ENCODE data around the gene KAT14. TPM values are rescaled to one million over a fixed set of nuclear protein-coding genes. Genes with fewer than 3 reads are reported as not detected.

KAT14 gene
- total RNA-seq, 3 donors from 2014 or later = 16.4 to 18.9 (median 18.0) TPM

GRCh38 chr20:18132663-18133062 is 5.0 kb upstream of the KAT14 start:
- DNase-seq (no peak), ATAC-seq (no peak)
- no peaks in the 10 kb centered on the region for H3K36me3 Mint-ChIP-seq (ENCODE audit: insufficient read depth)
- H3K4me1 Mint-ChIP-seq (ENCODE audit: low read depth) = peaks cover 10% of the 10 kb centered on the region
- H3K9me3 Mint-ChIP-seq = no peaks in the 10 kb centered on the region
- no peak overlapping the region for H3K4me3 Mint-ChIP-seq
- H3K27me3 Mint-ChIP-seq (ENCODE audit: low read depth) = no peaks in the 10 kb centered on the region

GRCh38 chr20:18133962-18134361 is 3.7 kb upstream of the KAT14 start:
- no peaks in the 10 kb centered on the region for H3K9me3 Mint-ChIP-seq
- H3K4me3 Mint-ChIP-seq = no peak overlapping the region
- H3K27me3 Mint-ChIP-seq (ENCODE audit: low read depth) = no peaks in the 10 kb centered on the region
- ATAC-seq (no peak), DNase-seq (no peak)
- peaks cover 9% of the 10 kb centered on the region for H3K4me1 Mint-ChIP-seq (ENCODE audit: low read depth)
- H3K36me3 Mint-ChIP-seq (ENCODE audit: insufficient read depth) = no peaks in the 10 kb centered on the region

DNA sequence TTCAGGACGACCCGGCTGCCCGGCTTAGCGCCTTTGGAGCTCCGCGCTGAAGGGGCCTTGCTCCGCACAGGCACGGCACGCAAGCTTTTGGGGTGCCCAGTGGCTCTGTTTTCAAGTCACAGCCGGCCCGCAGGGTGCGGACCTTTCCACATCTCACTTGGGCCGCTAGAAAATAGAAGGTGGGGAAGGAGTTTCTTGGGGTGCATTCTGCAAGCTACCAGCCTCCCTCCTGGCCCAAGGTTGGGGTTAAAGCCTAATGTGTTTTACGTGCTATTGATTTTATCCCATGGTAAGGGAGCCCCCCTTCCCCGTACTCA is 561 bp downstream of the KAT14 start:
- DNase-seq (no peak), ATAC-seq (peak; percentile 6 to 48)
- no peaks in the 10 kb centered on the region for H3K9me3 Mint-ChIP-seq
- H3K36me3 Mint-ChIP-seq (ENCODE audit: insufficient read depth) = peaks cover 8% of the 10 kb centered on the region
- H3K27me3 Mint-ChIP-seq (ENCODE audit: low read depth) = no peaks in the 10 kb centered on the region
- peaks cover 33% of the 10 kb centered on the region for H3K4me1 Mint-ChIP-seq (ENCODE audit: low read depth)
- H3K4me3 Mint-ChIP-seq = peak overlapping the region; percentile 93

DNA sequence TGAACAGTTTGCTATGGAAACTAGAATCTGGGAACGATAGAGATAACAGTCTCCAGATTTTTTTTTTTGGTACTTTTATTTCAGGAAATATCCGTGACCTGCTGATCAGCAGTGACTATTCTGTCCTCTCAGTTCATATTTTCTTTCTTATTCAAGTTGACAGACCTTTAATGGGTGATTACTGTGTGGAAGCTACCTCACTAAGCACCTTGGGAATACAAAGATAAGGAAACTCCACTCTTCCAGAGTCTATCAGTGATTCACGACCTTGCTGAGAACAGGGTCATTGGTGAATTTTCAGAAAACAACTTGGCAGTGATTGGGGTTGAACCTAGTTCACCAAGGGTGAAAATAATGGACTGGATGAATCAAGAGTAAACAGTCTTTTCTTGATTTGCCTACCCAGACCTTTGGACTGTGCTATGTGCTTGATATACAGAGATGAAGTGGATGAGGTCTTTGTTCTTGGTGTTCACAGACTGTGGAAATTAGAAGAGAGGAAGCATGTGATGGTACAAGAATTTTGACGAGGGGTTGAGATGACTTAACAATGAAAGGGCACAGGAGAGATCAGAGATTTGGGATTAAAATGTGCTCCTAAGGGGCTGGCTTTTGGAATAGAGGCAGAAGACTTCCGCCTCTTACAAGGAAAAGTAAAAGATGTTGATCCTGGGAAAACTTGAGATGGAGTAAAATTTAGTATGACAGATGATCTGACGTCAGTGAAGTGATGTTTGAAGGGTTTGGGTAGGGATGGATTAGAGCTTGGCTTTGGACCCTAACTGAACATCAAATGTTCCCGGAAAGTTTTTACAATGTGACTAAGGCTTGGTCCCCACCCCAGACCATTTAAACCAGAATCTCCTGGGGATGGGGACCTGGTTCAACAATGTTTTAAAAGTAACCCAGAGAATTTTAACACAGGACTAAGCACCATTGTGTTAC is 1.2 kb downstream of the KAT14 start:
- peak overlapping the region; percentile 93 for H3K4me3 Mint-ChIP-seq
- no peak for DNase-seq
- no peaks in the 10 kb centered on the region for H3K27me3 Mint-ChIP-seq (ENCODE audit: low read depth)
- H3K4me1 Mint-ChIP-seq (ENCODE audit: low read depth) = peaks cover 33% of the 10 kb centered on the region
- peaks cover 8% of the 10 kb centered on the region for H3K36me3 Mint-ChIP-seq (ENCODE audit: insufficient read depth)
- H3K9me3 Mint-ChIP-seq = no peaks in the 10 kb centered on the region
- ATAC-seq = no peak

DNA sequence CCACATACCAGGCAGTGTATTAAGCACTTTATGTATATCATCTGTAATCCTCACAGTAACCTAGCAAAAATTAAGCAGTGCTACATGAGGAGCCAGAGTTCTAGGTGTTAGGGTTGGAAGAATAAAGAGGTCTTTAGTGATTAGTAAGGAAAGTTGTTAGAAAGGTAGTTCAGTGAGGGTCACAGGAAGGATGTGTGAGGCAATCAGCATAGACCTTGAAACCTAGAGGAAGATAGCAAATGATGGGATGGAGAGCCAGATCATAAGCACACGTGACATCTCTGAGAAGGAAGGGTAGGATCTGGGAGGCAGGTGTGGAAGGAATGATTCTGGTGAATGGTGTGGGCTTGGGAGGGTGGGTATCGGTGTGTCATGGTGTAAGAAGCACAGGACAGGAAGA is 2.2 kb downstream of the KAT14 start:
- Mint-ChIP-seq H3K4me3 (peak overlapping the region; percentile 93), H3K9me3 (no peaks in the 10 kb centered on the region), H3K27me3 (ENCODE audit: low read depth) (no peaks in the 10 kb centered on the region), H3K4me1 (ENCODE audit: low read depth) (peaks cover 36% of the 10 kb centered on the region), H3K36me3 (ENCODE audit: insufficient read depth) (peaks cover 16% of the 10 kb centered on the region)
- DNase-seq (no peak), ATAC-seq (no peak)

DNA sequence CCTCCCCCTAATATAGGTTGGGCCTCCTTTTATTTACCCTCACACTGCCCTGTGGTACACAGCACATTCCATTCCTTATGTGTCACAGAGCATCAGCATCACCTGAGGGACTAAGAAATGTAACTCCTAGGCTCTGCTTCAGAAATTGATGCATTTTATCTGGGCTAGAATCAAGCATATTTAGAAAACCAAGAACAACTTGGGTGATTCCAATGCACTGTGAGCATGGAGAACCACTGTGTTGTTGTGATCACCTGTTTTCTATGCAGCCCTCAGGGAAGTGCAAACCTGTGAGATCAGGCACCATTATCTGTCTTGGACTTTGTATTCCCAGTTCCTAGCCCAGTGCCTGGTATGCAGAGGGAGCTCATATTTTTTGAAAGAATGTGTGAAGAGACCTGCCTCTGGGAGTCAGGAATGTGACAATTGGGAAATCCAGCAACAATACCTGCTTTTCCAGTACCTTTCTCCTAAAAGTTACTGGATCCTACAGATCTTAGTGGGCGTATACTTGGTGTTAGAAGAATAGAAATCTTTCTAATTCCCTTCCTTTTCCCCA is 7.0 kb downstream of the KAT14 start:
- H3K36me3 Mint-ChIP-seq (ENCODE audit: insufficient read depth) = peaks cover 29% of the 10 kb centered on the region
- DNase-seq (no peak), ATAC-seq (no peak)
- peaks cover 21% of the 10 kb centered on the region for H3K4me1 Mint-ChIP-seq (ENCODE audit: low read depth)
- H3K27me3 Mint-ChIP-seq (ENCODE audit: low read depth) = no peaks in the 10 kb centered on the region
- H3K4me3 Mint-ChIP-seq = no peak overlapping the region
- no peaks in the 10 kb centered on the region for H3K9me3 Mint-ChIP-seq

GRCh38 chr20:18154342-18154741 is 16.7 kb downstream of the KAT14 start:
- H3K9me3 Mint-ChIP-seq = no peaks in the 10 kb centered on the region
- H3K27me3 Mint-ChIP-seq (ENCODE audit: low read depth) = no peaks in the 10 kb centered on the region

GRCh38 chr20:18156045-18156444 is 18.4 kb downstream of the KAT14 start:
- H3K4me3 Mint-ChIP-seq = no peak overlapping the region
- no peaks in the 10 kb centered on the region for H3K9me3 Mint-ChIP-seq
- ATAC-seq = no peak

More at GRCh38 chr20:18154342-18154741, 16.7 kb downstream of the KAT14 start:
- Mint-ChIP-seq H3K4me3 (no peak overlapping the region), H3K36me3 (ENCODE audit: insufficient read depth) (peaks cover 33% of the 10 kb centered on the region), H3K4me1 (ENCODE audit: low read depth) (no peaks in the 10 kb centered on the region)
- DNase-seq = no peak
- no peak for ATAC-seq

GRCh38 chr20:18164356-18164755 is 26.7 kb downstream of the KAT14 start:
- ATAC-seq = no peak
- no peak for DNase-seq
- Mint-ChIP-seq H3K4me1 (ENCODE audit: low read depth) (peaks cover 38% of the 10 kb centered on the region), H3K9me3 (no peaks in the 10 kb centered on the region), H3K36me3 (ENCODE audit: insufficient read depth) (peaks cover 33% of the 10 kb centered on the region), H3K4me3 (no peak overlapping the region), H3K27me3 (ENCODE audit: low read depth) (no peaks in the 10 kb centered on the region)

More at GRCh38 chr20:18156045-18156444, 18.4 kb downstream of the KAT14 start:
- no peaks in the 10 kb centered on the region for H3K27me3 Mint-ChIP-seq (ENCODE audit: low read depth)
- peaks cover 31% of the 10 kb centered on the region for H3K36me3 Mint-ChIP-seq (ENCODE audit: insufficient read depth)
- H3K4me1 Mint-ChIP-seq (ENCODE audit: low read depth) = no peaks in the 10 kb centered on the region
- no peak for DNase-seq

GRCh38 chr20:18165553-18165952 is 27.9 kb downstream of the KAT14 start:
- no peaks in the 10 kb centered on the region for H3K9me3 Mint-ChIP-seq
- DNase-seq = no peak
- H3K4me3 Mint-ChIP-seq = no peak overlapping the region
- ATAC-seq = no peak
- H3K27me3 Mint-ChIP-seq (ENCODE audit: low read depth) = no peaks in the 10 kb centered on the region
- peaks cover 40% of the 10 kb centered on the region for H3K4me1 Mint-ChIP-seq (ENCODE audit: low read depth)
- H3K36me3 Mint-ChIP-seq (ENCODE audit: insufficient read depth) = peaks cover 40% of the 10 kb centered on the region

GRCh38 chr20:18166241-18166881 is 28.7 kb downstream of the KAT14 start:
- Mint-ChIP-seq H3K9me3 (no peaks in the 10 kb centered on the region), H3K4me3 (no peak overlapping the region), H3K27me3 (ENCODE audit: low read depth) (no peaks in the 10 kb centered on the region), H3K36me3 (ENCODE audit: insufficient read depth) (peaks cover 47% of the 10 kb centered on the region), H3K4me1 (ENCODE audit: low read depth) (peaks cover 40% of the 10 kb centered on the region)
- DNase-seq (no peak), ATAC-seq (no peak)

GRCh38 chr20:18166950-18167349 is 29.3 kb downstream of the KAT14 start:
- DNase-seq (no peak), ATAC-seq (no peak)
- Mint-ChIP-seq H3K27me3 (ENCODE audit: low read depth) (no peaks in the 10 kb centered on the region), H3K4me3 (no peak overlapping the region), H3K4me1 (ENCODE audit: low read depth) (peaks cover 40% of the 10 kb centered on the region), H3K36me3 (ENCODE audit: insufficient read depth) (peaks cover 44% of the 10 kb centered on the region), H3K9me3 (no peaks in the 10 kb centered on the region)

DNA sequence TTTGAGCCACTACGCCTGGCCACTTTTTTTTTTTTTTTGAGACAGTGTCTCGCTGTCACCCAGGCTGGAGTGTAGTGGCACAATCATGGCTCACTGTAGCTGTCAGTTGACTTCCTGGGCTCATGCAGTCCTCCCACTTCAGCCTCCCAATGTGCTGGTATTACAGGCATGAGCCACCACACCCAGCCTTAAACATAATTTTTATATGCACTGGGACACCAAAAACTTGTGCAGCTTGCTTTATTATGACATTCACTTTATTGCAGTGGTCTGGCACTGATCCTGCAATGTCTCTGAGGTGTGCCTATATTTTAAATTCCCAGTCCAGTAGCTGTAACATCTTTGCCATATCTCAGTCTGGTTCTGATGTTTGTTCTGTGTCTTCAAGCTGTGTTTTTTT is 34.7 kb downstream of the KAT14 start:
- no peak for DNase-seq
- ATAC-seq = no peak
- H3K9me3 Mint-ChIP-seq = no peaks in the 10 kb centered on the region
- peaks cover 54% of the 10 kb centered on the region for H3K36me3 Mint-ChIP-seq (ENCODE audit: insufficient read depth)
- no peak overlapping the region for H3K4me3 Mint-ChIP-seq
- H3K27me3 Mint-ChIP-seq (ENCODE audit: low read depth) = no peaks in the 10 kb centered on the region
- peaks cover 19% of the 10 kb centered on the region for H3K4me1 Mint-ChIP-seq (ENCODE audit: low read depth)

GRCh38 chr20:18174906-18175683 is 37.4 kb downstream of the KAT14 start:
- peaks cover 2% of the 10 kb centered on the region for H3K9me3 Mint-ChIP-seq
- no peaks in the 10 kb centered on the region for H3K27me3 Mint-ChIP-seq (ENCODE audit: low read depth)
- peaks cover 8% of the 10 kb centered on the region for H3K4me1 Mint-ChIP-seq (ENCODE audit: low read depth)
- ATAC-seq (no peak), DNase-seq (no peak)
- H3K36me3 Mint-ChIP-seq (ENCODE audit: insufficient read depth) = peaks cover 56% of the 10 kb centered on the region
- no peak overlapping the region for H3K4me3 Mint-ChIP-seq

All from activated T-cell treated with anti-CD3 and anti-CD28 coated beads, Interleukin-2, amount 50 U/mL, for 4 hours (primary cell).